GM23248 (cell line): ENCODE measurements around the gene RBM8A. TPM values are rescaled to one million over a fixed set of nuclear protein-coding genes. Genes with fewer than 3 reads are reported as not detected.
"Not testable (repeated sequence)": the region's sequence is repeated elsewhere in the genome, so short reads cannot be mapped to it uniquely, and the experiment has no call there.

Source experiments
- DNase-seq: peaks from one replicate; pipeline ENCODE4 v3.0.0-alpha.2; 2015
- H2AFZ ChIP-seq: fragments of 200-600 bp; sonication (generic); 2 replicates; pipeline ENCODE4 v1.6.1; 2016; ENCODE audit warnings: antibody characterized with exemption
- H3F3A ChIP-seq: fragments of 200-600 bp; sonication (generic); 2 replicates; pipeline ENCODE4 v1.6.1; 2016; ENCODE audit warnings: mild to moderate bottlenecking, antibody characterized with exemption, mixed run types; ENCODE audit not compliant: insufficient read depth
- H3K27ac ChIP-seq: fragments of 200-600 bp; sonication (generic); 2 replicates; pipeline ENCODE4 v1.5.1; 2016; ENCODE audit warnings: mild to moderate bottlenecking
- H3K27me3 ChIP-seq: fragments of 200-600 bp; sonication (generic); replicated peaks from 2 replicates; pipeline ENCODE4 v1.6.1; 2016; ENCODE audit warnings: mild to moderate bottlenecking; ENCODE audit not compliant: insufficient read depth
- H3K36me3 ChIP-seq: fragments of 200-600 bp; sonication (generic); 2 replicates; pipeline ENCODE4 v1.6.1; 2016; ENCODE audit warnings: low read depth, mild to moderate bottlenecking
- H3K4me1 ChIP-seq: fragments of 200-600 bp; sonication (generic); 2 replicates; pipeline ENCODE4 v1.6.1; 2016; ENCODE audit warnings: mild to moderate bottlenecking; ENCODE audit not compliant: insufficient read depth
- H3K4me2 ChIP-seq: fragments of 200-600 bp; sonication (generic); one replicate; pipeline ENCODE4 v1.6.1; 2016; ENCODE audit warnings: mild to moderate bottlenecking; ENCODE audit not compliant: unreplicated experiment
- H3K4me3 ChIP-seq: fragments of 200-600 bp; sonication (generic); 2 replicates; pipeline ENCODE4 v1.5.1; 2016; ENCODE audit warnings: mild to moderate bottlenecking
- H3K79me2 ChIP-seq: fragments of 200-600 bp; sonication (generic); 2 replicates; pipeline ENCODE4 v1.6.1; 2016; ENCODE audit warnings: mild to moderate bottlenecking; ENCODE audit not compliant: insufficient read depth
- H3K9ac ChIP-seq: fragments of 200-600 bp; sonication (generic); 2 replicates; pipeline ENCODE4 v1.6.1; 2016; ENCODE audit warnings: mild to moderate bottlenecking
- H3K9me2 ChIP-seq: fragments of 200-600 bp; sonication (generic); 2 replicates; pipeline ENCODE4 v1.6.1; 2016; ENCODE audit warnings: mixed run types, mild to moderate bottlenecking, moderate library complexity; ENCODE audit not compliant: insufficient read depth
- H3K9me3 ChIP-seq: fragments of 200-600 bp; sonication (generic); one replicate; pipeline ENCODE4 v1.6.1; 2017; ENCODE audit warnings: low read depth
- H4K20me1 ChIP-seq: fragments of 200-600 bp; sonication (generic); 2 replicates; pipeline ENCODE4 v1.6.0; 2016; ENCODE audit not compliant: insufficient read depth
- EZH2 ChIP-seq: fragments of 200-600 bp; sonication (generic); IDR thresholded peaks from 2 replicates; pipeline ENCODE4 v1.6.1; 2018; ENCODE audit warnings: antibody characterized with exemption, mild to moderate bottlenecking; ENCODE audit not compliant: insufficient read depth, poor library complexity, severe bottlenecking
- EZH2phosphoT487 ChIP-seq: fragments of 200-600 bp; sonication (generic); IDR thresholded peaks from 2 replicates; pipeline ENCODE4 v1.6.1; 2018; ENCODE audit warnings: antibody characterized with exemption, moderate library complexity, mild to moderate bottlenecking, low read depth; ENCODE audit not compliant: insufficient read depth
- WGBS, 2 experiments: methylation state at CpG; one replicate each; pipeline ENCODE4 v1.1.6; 2015 to 2017; ENCODE audit warnings: low lambda C conversion rate in 2 of 2, low coverage in 1 of 2; ENCODE audit errors: missing lambda C conversion rate in 2 of 2; 5-methylcytosine and 5-hydroxymethylcytosine counted together
- in situ Hi-C: fragments of 300-500 bp; cut with MboI; formaldehyde crosslinking; loops from 2 replicates; pipeline ENCODE4 v1.15.0; 2020
- polyA plus RNA-seq: library from polyadenylated mRNA; unstranded; fragments of >200 nt; fragmentation: Nextera tagmentation; extraction: Ambion mirVana; gene quantifications from 2 replicates; pipeline ENCODE4 v1.2.1, GENCODE V29; 2016
- total RNA-seq: library from RNA; depleted of rRNA; stranded (reverse); fragments of >200 nt; shearing (Covaris generic); gene quantifications from 2 replicates; pipeline ENCODE4 v1.2.3, GENCODE V29; 2014

RBM8A gene
- total and polyA plus RNA-seq, 2 experiments from 2014 or later: 112 to 204 TPM

DNA sequence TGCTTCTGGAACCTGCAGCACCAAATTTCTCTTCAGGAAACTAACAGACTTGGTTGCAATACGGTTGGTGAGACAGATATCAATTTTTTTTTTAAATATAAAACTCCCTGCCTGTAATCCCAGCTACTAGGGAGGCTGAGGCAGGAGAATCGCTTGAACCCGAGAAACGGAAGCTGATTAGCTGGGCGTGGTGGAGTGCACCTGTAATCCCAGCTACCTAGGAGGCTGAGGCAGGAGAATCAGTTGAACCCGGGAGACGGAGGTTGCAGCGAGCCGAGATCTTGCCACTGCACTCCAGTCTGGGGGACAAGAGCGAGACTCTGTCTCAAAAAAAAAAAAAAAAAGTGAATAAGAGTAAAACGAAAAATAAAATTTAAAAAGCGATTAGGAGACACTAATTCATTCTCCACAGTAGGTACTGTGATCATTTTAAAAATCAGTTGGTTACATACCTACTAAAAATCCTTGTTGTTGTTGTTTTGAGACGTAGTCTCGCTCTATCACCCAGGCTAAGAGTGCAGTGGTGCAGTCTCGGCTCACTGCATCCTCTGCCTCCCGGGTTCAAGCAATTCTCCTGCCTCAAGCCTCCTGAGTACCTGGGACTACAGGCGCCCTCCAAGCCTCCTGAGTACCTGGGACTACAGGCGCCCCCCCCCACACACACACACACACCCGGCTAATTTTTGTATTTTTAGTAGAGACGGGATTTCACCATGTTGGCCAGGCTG, 796 bp upstream of the RBM8A start:
- peak overlapping the region; percentile 93 for H3K27ac ChIP-seq
- H3K4me2 ChIP-seq: peak overlapping the region; percentile 92
- H3F3A ChIP-seq: peaks cover 21% of the 10 kb centered on the region
- no peaks in the 10 kb centered on the region for H3K9me3 ChIP-seq
- peaks cover 9% of the 10 kb centered on the region for H3K36me3 ChIP-seq
- H4K20me1 ChIP-seq: no peaks in the 10 kb centered on the region
- peaks cover 8% of the 10 kb centered on the region for H3K4me1 ChIP-seq
- no peaks in the 10 kb centered on the region for H3K9me2 ChIP-seq
- peak overlapping the region; percentile 99 for H3K4me3 ChIP-seq
- peaks cover 24% of the 10 kb centered on the region for H3K79me2 ChIP-seq
- H3K27me3 ChIP-seq: no peaks in the 10 kb centered on the region
- no peak for TF ChIP-seq EZH2phosphoT487
- TF ChIP-seq EZH2: no peak
- 55 to 56% methylated on average over 20 of the region's 20 CpGs for WGBS, 2 experiments
- H3K9ac ChIP-seq: peak overlapping the region; percentile 98
- H2AFZ ChIP-seq: peak overlapping the region; percentile 80
- DNase-seq: no peak
- in situ Hi-C loops: no loop called here

DNA sequence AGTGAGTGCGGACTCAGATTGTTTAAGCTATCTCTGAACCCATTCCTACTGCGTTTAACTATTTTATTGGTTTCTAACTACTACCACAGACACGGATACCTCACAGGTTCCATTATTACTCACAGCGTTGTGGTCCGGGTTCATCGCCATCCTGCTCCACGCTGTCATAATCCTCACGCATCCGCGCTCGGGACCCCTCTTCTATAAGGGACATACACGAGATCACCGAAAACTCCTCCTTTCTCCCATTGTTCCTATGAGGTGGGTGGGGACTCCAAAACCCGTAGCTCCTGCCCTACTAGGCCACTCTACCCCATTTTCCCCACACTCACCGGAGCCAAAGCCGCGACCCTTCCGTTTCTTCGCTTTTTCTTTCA, 610 bp downstream of the RBM8A start:
- peak overlapping the region; percentile 98 for H3K9ac ChIP-seq
- peak overlapping the region; percentile 99 for H3K4me3 ChIP-seq
- no peaks in the 10 kb centered on the region for H3K9me3 ChIP-seq
- H3K4me1 ChIP-seq: peaks cover 8% of the 10 kb centered on the region
- 3 to 4% methylated on average over 19 of the region's 19 CpGs for WGBS, 2 experiments
- H3K27me3 ChIP-seq: no peaks in the 10 kb centered on the region
- H3K36me3 ChIP-seq: peaks cover 9% of the 10 kb centered on the region
- H3K79me2 ChIP-seq: peaks cover 27% of the 10 kb centered on the region
- H4K20me1 ChIP-seq: no peaks in the 10 kb centered on the region
- peak overlapping the region; percentile 85 for H3K4me2 ChIP-seq
- TF ChIP-seq EZH2phosphoT487 (no peak), EZH2 (no peak)
- peak overlapping the region; percentile 93 for H3K27ac ChIP-seq
- DNase-seq: peak; percentile 54
- no peaks in the 10 kb centered on the region for H3K9me2 ChIP-seq
- in situ Hi-C loops: no loop called here
- peak overlapping the region; percentile 80 for H2AFZ ChIP-seq
- H3F3A ChIP-seq: peaks cover 30% of the 10 kb centered on the region

DNA sequence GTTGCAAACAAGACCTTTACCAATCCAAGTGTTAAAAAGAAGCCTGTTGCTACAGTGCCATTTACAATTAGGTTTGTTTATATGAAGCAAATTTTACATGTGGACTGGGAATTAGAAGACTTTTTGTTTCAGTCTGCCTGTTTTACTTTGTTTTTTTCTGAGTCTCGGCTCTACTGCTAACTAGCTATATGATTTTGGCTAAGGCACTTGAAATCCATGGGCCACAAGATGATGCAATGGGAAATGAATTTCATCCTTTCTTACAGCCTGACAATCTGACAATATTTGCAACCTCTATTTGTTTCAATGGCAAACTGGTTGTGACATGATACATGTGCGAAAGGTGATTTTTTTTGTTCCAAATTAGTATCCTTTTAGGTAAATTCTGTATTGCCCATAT, 5.0 kb downstream of the RBM8A start:
- DNase-seq: peak; percentile 37
- Histone ChIP-seq H3K27ac (no peak overlapping the region), H3K9me3 (no peaks in the 10 kb centered on the region), H2AFZ (no peak overlapping the region), H3K4me1 (peaks cover 20% of the 10 kb centered on the region), H4K20me1 (no peaks in the 10 kb centered on the region), H3K9me2 (no peaks in the 10 kb centered on the region), H3F3A (peaks cover 27% of the 10 kb centered on the region), H3K27me3 (no peaks in the 10 kb centered on the region), H3K4me2 (no peak overlapping the region), H3K36me3 (peaks cover 9% of the 10 kb centered on the region), H3K4me3 (no peak overlapping the region), H3K9ac (no peak overlapping the region), H3K79me2 (peaks cover 32% of the 10 kb centered on the region)
- TF ChIP-seq EZH2phosphoT487: no peak
- TF ChIP-seq EZH2: no peak
- in situ Hi-C loops: no loop called here
- 72 to 75% methylated on average over 2 of the region's 2 CpGs for WGBS, 2 experiments

DNA sequence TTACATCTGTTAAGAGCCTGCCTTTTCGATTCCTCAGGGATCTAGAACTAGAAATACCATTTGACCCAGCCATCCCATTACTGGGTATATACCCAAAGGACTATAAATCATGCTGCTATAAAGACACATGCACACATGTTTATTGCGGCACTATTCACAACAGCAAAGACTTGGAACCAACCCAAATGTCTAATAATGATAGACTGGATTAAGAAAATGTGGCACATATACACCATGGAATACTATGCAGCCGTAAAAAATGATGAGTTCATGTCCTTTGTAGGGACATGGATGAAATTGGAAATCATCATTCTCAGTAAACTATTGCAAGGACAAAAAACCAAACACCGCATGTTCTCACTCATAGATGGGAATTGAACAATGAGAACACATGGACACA, 7.0 kb downstream of the RBM8A start:
- H3K27me3 ChIP-seq, H3K9me2 ChIP-seq, H4K20me1 ChIP-seq, in situ Hi-C loops, H3K9me3 ChIP-seq, H3K4me2 ChIP-seq, H2AFZ ChIP-seq, DNase-seq, H3K9ac ChIP-seq, H3K36me3 ChIP-seq: not testable (repeated sequence)
- H3K79me2 ChIP-seq: peaks cover 31% of the 10 kb centered on the region
- peaks cover 27% of the 10 kb centered on the region for H3F3A ChIP-seq
- H3K4me1 ChIP-seq: peaks cover 16% of the 10 kb centered on the region
- peak overlapping the region; percentile 74; the same call in 1 of the 2 replicates for H3K4me3 ChIP-seq
- 62 to 78% methylated on average over 3 to 4 of the region's 4 CpGs for WGBS, 2 experiments
- H3K27ac ChIP-seq: peak overlapping the region; percentile 70
